ENCODE measurements around the gene ELF1. TPM values are rescaled to one million over a fixed set of nuclear protein-coding genes. Genes with fewer than 3 reads are reported as not detected.

ELF1 gene
- total and polyA plus RNA-seq, 2 of the 8 experiments (the other 6 are each of a cell fraction or from before 2014, with no cell fraction given), result 5.6 to 18.2 TPM

DNA sequence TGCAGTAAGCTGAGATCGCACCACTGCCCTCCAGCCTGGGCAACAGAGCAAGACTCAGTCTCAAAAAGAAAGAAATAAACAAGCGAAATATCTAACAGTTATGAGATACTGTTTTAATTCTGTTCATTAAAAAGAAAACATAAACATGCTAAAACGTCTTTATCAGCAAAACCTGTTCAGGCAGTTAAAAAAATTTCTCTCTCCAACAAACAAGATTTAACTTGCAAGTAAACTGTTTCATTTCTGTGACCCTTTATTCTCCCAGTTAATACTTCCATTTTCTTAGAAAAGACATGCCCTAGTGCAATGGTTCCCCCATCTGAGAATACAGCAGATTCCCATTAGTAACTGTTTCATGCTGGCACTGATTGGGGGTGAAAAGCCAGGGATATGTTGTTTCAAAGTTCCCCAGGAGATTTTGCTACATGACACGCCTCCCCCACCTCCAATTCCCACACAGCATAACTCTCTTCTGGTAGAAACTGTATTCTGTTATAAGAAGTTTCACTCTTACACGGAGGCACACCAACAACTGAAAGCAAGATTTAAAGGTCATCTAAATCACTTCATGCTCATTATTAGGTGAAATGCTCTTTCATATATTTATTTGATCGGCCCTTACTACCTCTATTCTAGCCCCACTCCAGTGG lies 24.4 kb downstream of the ELF1 start:
- no peak overlapping the region for H3K4me2 ChIP-seq (ENCODE audit: insufficient read depth in 1 of 2, low read depth in 2 of 2, low read length in 2 of 2)
- no peak overlapping the region for H2BK15ac ChIP-seq (ENCODE audit: low read length)
- H3K79me1 ChIP-seq (ENCODE audit: low read depth, low read length), result no peaks in the 10 kb centered on the region
- H3K14ac ChIP-seq (ENCODE audit: insufficient read length), result no peak overlapping the region
- no peak overlapping the region for H3K27ac ChIP-seq (ENCODE audit: low read depth, low read length)
- H3K27me3 ChIP-seq (replicated peaks in 1 of 4; ENCODE audit: control insufficient read depth in 3 of 4, extremely low read depth in 1 of 4, insufficient read depth in 3 of 4, low read length in 3 of 4), result no peaks in the 10 kb centered on the region
- H3K36me3 ChIP-seq (ENCODE audit: control insufficient read depth in 2 of 4, insufficient read depth in 4 of 4, low read length in 3 of 4), result 0 out of 8 replicates have a peak, but pooled peaks cover 0 to 2% (median 0%) of the 10 kb centered on the region in 4 experiments
- no peak overlapping the region for H4K8ac ChIP-seq (ENCODE audit: extremely low read depth, insufficient read depth, low read length)
- H2BK5ac ChIP-seq (ENCODE audit: low read depth, low read length), result no peak overlapping the region
- CTCF ChIA-PET (ENCODE audit: partially characterized antibody), result no interaction called here
- no peaks in the 10 kb centered on the region for H4K20me1 ChIP-seq (replicated peaks in 1 of 2; ENCODE audit: control insufficient read depth in 1 of 2, insufficient read depth in 2 of 2, low read length in 2 of 2)
- H3K4ac ChIP-seq (replicated peaks; ENCODE audit: insufficient read length, low read depth, low read length), result no peak overlapping the region
- POLR2A ChIA-PET (ENCODE audit: partially characterized antibody), result interaction anchor here (1.9 kb wide), 1 partner anchor 66 kb away, joined by 5 read pairs; no protein-coding TSS in a partner anchor
- H4K5ac ChIP-seq (ENCODE audit: insufficient read length, low read depth, low read length), result no peak overlapping the region
- no peaks in the 10 kb centered on the region for H3K23me2 ChIP-seq (ENCODE audit: low read depth, low read length)
- H2AFZ ChIP-seq (ENCODE audit: low read length), result no peak overlapping the region
- DNase-seq (ENCODE audit: low read depth in 1 of 2, low spot score in 2 of 2) (no peak), FAIRE-seq (no peak)
- H4K91ac ChIP-seq (replicated peaks; ENCODE audit: insufficient read length, low read length), result no peak overlapping the region
- H3K4me1 ChIP-seq (replicated peaks in 1 of 4; ENCODE audit: control insufficient read depth in 3 of 4, insufficient read depth in 4 of 4, low read length in 3 of 4), result peaks cover 0 to 6% (median 3%) of the 10 kb centered on the region in 4 experiments; a peak in 3 of 7 replicates
- no peak overlapping the region for H2BK12ac ChIP-seq (ENCODE audit: low read depth, low read length)
- no peaks in the 10 kb centered on the region for H3K9me3 ChIP-seq (ENCODE audit: insufficient read depth in 2 of 2, low read depth in 1 of 2, low read length in 1 of 2)
- 89% methylated on average over 6 of the region's 6 CpGs; no CpG with 5 or more reads in 1 of the 2 experiments for WGBS, 2 experiments (ENCODE audit: extremely low coverage in 1 of 2, insufficient coverage in 1 of 2, insufficient read length in 1 of 2, insufficient replicate concordance in 2 of 2, low coverage in 1 of 2, low lambda C conversion rate in 2 of 2, missing lambda C conversion rate in 1 of 2)
- no peak overlapping the region for H3K18ac ChIP-seq (ENCODE audit: extremely low read depth, low read length)
- no peak overlapping the region for H3K56ac ChIP-seq (replicated peaks; ENCODE audit: insufficient read length, low read depth, low read length)
- no peak overlapping the region for H2AK5ac ChIP-seq (ENCODE audit: low read depth, low read length)
- no peak overlapping the region for H3K23ac ChIP-seq (ENCODE audit: insufficient read length)
- H3K4me3 ChIP-seq (ENCODE audit: extremely low read depth in 1 of 4, insufficient read depth in 2 of 4, low read depth in 3 of 4, low read length in 4 of 4), result no peak overlapping the region
- H3K79me2 ChIP-seq (ENCODE audit: control insufficient read depth in 1 of 2, insufficient read depth in 2 of 2, low read length in 2 of 2), result no peaks in the 10 kb centered on the region
- H3K9ac ChIP-seq (replicated peaks in 1 of 4; ENCODE audit: extremely low read depth in 1 of 4, low read depth in 3 of 4, low read length in 3 of 4), result no peak overlapping the region
- H2BK20ac ChIP-seq (ENCODE audit: low read length), result no peak overlapping the region
- H2BK120ac ChIP-seq (replicated peaks; ENCODE audit: low read depth, low read length), result no peak overlapping the region
- no peak for TF ChIP-seq POLR2AphosphoS5 (IDR thresholded peaks at IDR 0.05; ENCODE audit: low read depth, low read length)
- TF ChIP-seq EP300 (IDR thresholded peaks at IDR 0.05; ENCODE audit: borderline replicate concordance in 1 of 2, low read depth in 2 of 2, low read length in 2 of 2), result no peak
- no peak for TF ChIP-seq BRCA1 (IDR thresholded peaks at IDR 0.05; ENCODE audit: low read depth, low read length)
- TF ChIP-seq RBBP5 (IDR thresholded peaks at IDR 0.05; ENCODE audit: borderline replicate concordance, low read depth, low read length), result no peak
- no peak for TF ChIP-seq TBP (IDR thresholded peaks at IDR 0.05; ENCODE audit: low read depth, low read length)
- TF ChIP-seq SP1 (IDR thresholded peaks at IDR 0.05; ENCODE audit: low read depth, low read length), result no peak
- TF ChIP-seq CBX5 (IDR thresholded peaks at IDR 0.05; ENCODE audit: low read depth, low read length), result no peak
- TF ChIP-seq NRF1 (IDR thresholded peaks at IDR 0.05; ENCODE audit: low read depth, low read length), result no peak
- TF ChIP-seq, protein P1, sequence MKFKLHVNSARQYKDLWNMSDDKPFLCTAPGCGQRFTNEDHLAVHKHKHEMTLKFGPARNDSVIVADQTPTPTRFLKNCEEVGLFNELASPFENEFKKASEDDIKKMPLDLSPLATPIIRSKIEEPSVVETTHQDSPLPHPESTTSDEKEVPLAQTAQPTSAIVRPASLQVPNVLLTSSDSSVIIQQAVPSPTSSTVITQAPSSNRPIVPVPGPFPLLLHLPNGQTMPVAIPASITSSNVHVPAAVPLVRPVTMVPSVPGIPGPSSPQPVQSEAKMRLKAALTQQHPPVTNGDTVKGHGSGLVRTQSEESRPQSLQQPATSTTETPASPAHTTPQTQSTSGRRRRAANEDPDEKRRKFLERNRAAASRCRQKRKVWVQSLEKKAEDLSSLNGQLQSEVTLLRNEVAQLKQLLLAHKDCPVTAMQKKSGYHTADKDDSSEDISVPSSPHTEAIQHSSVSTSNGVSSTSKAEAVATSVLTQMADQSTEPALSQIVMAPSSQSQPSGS (IDR thresholded peaks at IDR 0.05; ENCODE audit: low read length), result no peak
